HG03378 (cell line): Measurements from ENCODE around the gene TMEM185A.
"Not testable (repeated sequence)": the region's sequence is repeated elsewhere in the genome, so short reads cannot be mapped to it uniquely, and the experiment has no call there.

Source experiments
- ATAC-seq: cut with Tn5 transposase; IDR thresholded peaks from one replicate; pipeline ENCODE4 v1.9.1; 2021; ENCODE audit warnings: mild to moderate bottlenecking, moderate library complexity; ENCODE audit not compliant: unreplicated experiment

The TMEM185A gene

DNA sequence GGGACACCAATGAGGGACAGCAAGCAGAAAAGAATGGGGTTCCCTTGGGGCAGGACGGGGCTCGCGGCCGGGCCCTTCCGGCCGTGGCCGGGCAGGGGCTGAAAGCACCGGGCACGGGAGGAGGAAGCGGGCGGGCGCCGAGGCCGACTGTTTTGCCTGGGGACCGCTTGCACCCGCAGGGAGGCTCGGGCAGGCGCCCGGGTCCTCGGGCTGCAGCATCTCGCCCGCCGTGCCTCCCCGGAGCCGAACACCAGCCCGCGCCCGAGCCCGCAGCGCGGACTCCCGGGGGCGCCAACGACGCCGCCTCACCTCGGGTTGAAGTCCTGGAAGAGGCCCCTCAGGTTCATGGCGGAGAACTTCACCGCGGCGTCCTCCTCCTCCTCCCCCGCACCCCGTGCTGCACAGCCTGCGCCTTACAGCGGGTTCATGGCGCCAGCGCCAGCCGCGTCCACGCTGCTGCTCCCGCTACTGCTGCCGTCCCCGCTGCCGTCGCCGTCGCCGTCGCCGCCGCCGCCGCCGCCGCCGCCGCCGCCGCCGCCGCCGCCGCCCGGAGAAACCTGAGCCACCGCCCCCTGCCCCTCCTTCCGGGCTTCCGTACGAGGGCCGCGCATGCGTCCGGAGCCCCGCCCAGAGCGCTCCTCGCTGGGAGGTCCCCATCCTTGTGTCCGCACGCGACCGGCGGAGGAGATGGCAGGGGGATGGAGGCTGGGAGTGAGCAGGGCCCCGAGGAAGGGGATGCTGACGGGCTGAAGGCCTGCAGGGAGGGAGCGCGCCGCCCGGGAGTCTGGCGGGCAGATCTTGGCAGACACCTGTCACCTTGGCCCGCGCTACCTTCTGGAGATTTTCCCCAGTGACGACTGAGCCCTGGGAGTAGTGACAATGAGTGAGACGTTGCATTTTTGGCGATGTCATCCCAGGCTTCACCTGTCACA lies at the start of gene TMEM185A:
Gene TMEM185A, minus strand, starts transcription at position 559 of the 932 bp plus-strand sequence. Its CDS starts 212 bp downstream, at position 347.
- ATAC-seq: peak; percentile 54

DNA sequence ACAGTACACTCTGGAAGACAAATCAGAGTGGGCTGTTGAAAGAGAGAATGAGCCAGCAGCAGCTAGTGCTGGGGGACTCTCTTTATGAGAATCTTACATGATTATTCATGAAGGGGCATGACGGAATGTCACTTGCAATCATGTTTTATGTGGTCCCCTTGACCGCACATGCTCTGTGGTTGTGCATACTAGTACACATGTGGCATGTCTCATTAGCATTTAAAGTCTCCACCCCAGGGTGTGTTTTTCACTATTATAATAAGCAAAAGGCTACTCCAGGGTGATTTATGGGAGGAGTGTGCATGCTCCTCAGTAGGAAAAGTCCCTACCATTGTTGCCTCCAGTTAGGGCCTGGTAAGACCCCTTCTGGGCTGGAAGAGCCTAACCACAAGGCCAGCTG lies 49.6 kb upstream of the TMEM185A start:
- no peak for ATAC-seq

DNA sequence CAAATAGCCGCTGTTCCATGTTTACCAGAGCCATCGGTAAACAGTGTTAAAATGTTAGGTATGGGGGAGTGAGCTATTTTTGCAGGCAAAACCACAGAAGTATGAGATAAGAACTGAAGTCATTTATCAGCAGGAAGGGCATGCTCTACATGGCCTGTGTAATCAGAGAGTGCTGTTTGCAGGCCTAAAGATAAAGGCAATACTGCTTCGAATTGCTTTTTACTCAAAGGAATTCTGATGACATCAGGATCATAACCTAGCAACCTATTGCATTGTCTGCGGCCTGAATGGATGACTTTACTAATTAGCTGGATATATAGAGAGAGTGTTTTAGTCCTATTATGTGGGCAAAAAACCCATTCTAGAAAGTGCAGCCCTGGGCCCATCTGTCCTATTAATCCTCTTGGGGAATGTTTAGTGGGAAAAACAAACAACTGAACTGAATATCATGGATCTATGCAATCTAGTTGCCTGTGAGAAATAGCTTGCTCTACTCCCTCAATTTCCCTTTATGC lies 47.6 kb upstream of the TMEM185A start:
- ATAC-seq: not testable (repeated sequence)

DNA sequence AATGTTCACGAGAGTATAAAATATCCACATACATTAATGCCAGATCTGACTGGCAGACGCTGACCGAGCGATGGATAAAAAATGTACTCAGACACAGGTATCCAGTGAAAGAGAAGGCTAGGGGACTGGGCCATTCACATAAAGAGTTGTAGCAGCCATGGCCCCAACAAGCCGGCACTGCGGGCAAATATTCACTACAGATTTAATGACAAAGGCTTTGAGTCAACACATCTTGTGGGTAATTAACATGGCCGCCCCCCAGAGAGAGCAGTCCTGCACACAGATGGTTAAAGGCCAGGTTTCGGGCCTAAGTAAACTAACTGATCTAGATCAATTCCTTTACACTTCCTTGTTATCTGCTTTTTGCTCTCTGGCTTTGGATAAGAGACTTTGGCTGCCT lies 44.0 kb upstream of the TMEM185A start:
- not testable (repeated sequence) for ATAC-seq

DNA sequence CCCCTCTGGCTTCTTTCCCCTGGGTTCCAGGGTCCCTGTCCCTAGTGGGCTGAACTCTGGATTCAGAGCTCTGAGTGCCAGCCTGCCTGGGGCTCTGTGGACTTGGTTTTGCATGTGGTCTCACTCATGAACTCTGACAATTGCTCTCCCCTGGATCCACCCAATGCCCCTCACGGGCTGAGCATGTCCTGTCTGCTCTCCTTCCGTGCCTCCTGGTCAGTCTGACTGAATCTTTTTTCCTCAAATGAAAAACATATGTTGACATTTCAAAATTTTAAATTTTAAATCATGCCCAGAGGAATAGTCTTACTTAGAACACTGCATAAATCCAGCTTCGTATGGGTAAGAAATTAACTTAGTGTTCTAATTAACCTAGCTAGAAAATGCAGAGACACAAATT lies 43.5 kb upstream of the TMEM185A start:
- ATAC-seq: not testable (repeated sequence)

DNA sequence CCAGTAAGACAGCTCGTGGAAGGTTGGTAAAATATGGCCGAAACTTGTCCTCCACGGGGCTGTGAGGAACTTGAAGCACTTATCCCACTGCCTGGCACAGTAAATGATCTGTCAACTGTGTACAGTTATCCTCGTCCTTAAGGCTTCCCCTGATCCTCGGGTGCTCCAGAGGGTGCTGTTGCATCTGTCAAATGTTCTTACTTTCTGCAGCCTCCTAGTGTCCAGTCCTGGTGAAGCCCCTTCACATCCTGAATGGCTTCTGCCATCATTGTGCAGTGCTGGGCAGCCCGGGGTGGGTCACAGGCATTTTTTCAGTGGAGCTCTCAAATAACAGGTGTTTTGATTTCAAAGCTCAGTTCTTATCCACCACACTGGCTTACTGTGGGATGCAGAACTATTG lies 29.0 kb upstream of the TMEM185A start:
- ATAC-seq: not testable (repeated sequence)

DNA sequence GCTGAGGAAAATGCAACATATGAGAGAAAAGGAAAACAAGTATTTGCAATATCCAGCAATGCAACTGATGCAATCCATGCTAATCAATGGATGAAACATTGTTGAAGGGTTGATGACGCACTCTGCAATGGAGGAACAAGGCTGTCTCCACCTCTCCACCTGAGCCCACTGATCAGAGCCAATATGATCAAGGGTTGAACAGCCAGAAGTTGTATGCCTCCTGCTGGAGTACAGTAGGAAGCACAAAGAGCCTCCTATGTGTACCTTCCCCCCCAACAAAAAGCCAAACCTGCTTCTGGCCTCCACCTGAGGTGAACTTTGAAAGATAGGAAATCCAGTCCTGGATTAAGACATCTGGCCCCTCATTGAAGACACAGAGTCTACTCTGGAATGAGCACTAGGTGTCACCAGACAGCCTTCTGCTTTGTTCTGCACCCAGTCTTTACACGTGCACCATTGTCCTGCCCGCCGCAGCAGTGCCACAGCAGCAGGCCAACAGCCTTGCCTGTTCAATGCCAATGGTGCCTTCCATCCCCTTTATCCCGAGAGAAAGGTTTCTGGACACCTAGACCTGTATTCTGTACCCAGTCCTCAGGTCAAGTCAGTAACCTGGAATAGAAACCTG lies 24.8 kb upstream of the TMEM185A start:
- ATAC-seq: peak; percentile 57

DNA sequence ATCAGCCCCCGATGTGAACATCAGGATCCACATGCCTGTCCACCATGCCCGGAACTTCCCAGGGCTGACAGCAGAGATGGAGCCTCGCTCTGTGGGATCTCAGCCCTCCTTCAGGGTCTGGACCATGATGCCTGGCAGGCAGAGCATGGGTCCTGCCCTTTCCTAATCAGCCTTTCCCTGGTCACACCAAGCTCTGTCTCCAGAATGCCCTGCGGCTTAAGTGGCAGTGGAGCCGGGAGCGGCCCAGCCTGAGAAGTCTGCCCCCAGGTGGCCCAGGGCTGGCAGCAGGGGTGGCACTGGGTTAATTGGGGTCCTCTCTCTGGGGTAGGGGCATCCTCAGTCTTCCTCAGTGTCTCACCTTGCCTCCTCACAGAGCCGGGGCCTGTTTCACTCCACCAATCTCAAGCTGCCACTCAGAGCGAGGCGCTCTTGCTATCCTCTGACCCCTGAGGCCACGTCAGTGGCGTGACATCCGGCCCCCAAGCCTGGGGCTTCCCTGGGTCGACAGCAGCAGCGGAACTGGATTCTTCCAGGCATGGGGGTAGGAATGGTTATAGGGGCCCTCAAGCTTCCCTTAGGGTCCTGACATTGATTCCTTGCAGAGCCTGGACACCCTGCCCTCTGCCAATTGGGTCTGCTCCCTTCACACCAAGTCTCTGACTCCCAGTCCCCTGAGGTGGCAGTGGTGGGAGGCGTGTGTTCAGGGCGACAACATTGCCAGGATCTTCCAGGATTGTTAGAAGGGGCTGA lies 20.8 kb upstream of the TMEM185A start:
- no peak for ATAC-seq

DNA sequence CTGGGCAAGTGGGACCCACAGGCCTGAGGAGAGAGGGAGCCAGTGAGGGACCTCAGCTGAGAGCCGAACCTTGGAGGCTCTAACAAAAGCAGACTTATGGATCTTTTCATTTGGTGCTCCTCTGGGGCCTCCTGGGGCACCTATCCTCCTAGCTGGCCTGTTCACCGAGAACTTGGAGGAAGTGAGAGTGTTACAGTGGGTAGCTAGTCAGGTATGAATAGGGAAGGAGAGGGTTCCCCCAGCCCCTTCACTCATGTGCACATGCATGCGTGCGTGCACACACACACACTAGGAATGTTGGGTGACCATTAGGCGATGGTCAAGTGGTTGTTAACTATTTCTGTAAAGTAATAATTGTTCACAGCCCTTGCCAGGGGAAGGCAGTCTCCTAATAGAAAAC lies 18.6 kb upstream of the TMEM185A start:
- peak; percentile 77 for ATAC-seq

DNA sequence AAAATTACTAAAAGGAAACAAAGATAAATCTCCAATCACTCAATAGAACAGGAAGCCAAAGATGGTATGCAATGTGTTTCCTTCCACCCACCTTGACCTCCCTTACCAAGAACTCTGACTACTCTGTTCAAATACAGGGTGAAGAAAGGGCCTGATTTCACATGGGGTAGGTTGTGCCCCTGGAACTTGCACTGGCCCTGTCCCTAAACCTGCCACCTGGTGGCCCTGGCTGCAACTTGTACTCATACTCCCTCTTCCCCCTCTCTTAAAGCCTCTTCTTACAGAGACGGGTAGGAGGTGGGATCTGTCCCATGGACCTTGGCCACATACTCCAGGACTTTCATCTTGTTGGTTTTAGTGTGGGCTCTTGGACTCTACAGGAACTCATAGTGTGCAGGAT lies 17.3 kb upstream of the TMEM185A start:
- no peak for ATAC-seq

DNA sequence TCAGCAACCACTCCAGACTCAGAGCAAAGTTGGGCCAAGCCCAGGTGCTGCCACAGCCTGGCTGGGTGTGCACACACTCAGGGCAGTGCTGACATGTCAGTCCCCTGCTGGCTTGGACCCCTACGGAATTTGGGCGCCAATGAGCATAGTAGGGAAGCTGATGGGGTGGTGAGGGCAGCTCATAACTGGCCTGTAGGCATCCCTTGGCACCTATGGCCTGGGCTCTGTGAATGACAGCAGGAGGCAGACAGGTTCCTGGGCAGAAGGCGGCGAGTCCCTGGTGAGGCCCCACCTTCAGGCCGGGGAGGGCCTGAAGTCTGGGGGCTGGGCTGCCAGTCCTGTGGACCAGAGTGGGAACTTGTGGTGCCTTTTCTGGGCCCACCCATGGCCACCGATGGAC lies 15.9 kb upstream of the TMEM185A start:
- no peak for ATAC-seq

DNA sequence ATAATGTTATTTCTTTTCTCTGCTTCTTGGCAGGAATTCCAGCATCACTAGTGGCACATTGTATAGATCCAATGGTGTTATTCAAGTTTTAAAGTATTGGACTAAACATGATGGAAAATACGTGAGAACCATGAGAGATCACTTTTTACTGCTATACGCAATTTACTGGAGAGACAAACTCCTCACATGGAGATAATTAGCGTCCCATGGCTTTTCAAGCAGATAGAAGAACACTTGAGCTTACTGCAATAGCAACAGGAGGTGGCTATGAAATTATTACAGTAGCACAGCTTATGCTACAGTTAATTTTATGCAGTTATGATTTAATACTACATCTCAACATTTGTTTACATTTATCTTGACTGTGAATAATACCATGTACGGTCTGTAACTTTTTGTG lies 11.9 kb upstream of the TMEM185A start:
- ATAC-seq: no peak

DNA sequence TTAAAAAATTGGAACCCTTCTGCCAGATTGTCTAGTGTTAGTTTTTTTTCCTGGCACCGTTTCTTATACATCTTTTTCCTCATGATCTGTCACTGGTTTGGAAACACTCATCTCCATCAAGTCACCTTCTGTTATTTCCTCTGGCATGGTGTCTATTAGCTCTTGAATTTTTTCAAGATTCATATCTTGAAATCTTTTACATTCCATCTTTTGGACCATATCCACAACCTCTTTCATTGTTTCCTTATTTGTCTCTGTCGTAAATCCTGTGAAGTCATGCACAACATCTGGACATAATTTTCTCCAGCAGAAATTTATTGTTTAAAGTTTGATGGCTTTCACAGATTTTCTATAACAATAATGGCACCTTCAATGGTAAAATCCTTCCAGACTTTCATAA lies 10.2 kb upstream of the TMEM185A start:
- ATAC-seq: no peak

DNA sequence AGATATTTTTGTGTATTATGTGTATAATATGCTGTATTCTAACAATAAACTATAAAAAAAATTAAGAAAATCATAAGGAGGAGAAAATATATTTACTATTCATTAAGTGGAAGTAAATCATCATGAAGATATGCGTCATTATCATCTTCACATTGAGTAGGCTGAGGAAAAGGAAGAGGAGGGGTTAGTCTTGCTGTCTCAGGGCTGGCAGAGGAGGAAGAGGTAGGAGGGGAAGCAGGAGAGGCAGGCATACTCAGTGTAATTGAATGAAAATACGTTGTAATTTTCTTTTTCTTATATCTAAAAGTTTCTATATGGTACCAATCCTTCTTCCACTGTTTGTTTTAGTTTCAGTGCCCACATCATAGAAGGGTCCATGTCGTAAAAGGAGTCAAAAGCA lies 9.8 kb upstream of the TMEM185A start:
- ATAC-seq: no peak

DNA sequence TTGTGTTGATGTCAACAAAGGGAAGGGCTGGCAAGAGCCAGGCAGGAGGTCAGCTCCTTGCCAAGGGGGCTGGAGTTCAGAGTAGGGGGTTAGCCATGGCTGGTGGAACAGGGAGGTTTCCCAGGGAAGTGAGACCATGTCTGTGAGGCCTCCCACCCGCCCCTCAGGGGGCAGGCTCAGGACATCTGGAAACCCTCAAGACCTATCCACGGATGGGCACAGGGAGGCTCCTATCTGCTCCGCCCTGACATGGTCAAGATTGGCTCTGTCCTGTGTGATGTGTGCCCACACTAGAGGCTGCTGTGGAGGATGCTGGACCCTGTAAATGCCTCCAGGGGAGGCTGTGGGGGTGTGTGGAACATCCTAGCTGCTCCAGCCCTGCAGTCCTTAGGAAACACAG lies 8.0 kb upstream of the TMEM185A start:
- no peak for ATAC-seq

DNA sequence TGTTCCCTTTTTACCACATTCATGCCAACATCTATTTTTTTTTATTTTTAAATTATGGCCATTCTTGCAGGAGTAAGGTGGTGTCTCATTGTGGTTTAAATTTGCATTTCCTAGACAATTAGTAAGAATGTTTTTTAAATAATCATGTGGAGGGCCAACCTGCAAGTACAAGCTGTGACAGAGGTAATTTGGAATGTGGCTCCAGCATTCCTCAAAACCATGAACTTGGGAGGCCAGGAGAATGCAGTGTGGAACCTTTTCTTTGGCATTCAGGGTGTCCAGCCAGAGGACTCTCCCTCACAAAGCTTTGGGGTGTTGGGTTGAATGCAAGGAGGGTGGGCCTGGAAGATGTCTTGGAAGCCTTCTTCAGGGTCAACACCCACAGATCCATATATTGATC lies 7.3 kb upstream of the TMEM185A start:
- no peak for ATAC-seq

DNA sequence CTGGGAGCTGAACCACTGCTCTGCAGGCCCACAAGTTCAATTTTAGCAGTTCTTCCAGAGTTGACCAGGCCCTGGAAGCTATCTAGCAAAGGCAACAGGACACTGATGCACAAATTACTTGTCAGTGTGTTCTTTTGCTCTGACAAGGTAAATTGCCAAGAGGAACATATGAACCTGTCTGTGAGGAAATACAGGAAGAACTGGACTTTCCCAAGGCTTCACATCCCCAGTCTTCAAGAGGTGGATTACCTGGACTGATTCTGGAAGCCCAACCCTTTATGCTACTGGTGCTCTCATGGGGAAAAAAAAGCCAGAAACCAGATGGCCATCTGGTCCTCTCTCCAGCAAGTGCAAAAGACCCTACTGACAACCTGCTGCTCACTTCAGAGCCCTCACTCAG lies 1.9 kb upstream of the TMEM185A start:
- no peak for ATAC-seq

DNA sequence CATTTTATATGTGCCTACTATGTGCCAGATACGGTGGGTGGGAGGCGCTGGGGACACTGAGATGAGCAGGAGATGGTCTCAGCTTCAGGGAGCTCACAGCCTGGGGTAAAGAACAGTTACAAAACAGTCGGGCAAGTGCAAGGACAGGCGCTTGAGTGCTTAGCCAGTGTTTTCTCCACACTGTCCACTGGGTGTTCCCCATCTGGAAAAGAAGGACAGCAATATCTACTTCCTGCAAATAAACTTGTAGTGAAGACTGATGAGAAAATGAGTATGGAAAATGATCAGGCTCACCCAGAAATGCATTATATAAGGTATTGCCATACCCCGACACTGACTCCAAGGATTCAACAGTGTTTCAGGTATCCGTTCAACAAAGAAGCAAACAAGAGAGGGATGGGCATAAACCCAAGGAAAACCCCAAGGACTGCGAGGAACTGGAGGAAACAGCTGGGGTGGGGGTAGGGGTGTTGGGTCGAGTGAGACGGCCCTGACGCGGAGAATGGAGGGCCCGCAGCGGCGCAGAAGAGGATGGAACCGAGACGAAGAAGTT lies 835 bp downstream of the TMEM185A start:
- ATAC-seq: peak; percentile 8

DNA sequence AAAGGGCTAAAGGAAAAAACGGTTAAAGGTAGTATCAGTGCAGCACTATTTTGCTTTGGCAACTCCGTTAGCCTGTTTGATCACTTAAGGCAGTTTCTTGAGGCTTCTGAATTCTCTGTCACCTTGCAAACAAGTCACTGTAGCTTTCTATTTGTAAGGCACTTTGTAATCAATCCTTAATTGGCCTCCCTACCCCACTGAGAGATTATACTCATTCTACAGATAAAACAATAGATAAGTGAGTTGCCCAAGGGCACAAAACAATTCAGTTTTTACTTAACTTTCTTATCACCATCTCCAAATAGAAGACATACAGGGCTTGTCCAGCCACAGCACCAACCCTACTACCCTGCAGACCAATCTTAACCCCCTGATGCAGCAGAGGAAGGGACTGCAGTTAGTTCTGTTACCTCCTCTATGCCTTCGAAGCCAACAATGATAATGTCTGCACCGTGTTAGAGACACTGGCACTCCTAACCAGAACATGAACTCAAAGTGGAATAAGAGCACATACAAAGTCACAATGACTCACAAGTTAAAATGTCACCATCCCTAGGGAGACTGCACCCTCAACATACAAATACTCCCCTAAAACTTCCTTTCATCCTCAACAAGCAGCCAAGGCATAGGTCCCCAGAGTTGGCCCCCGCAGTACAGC lies 1.7 kb downstream of the TMEM185A start:
- no peak for ATAC-seq

DNA sequence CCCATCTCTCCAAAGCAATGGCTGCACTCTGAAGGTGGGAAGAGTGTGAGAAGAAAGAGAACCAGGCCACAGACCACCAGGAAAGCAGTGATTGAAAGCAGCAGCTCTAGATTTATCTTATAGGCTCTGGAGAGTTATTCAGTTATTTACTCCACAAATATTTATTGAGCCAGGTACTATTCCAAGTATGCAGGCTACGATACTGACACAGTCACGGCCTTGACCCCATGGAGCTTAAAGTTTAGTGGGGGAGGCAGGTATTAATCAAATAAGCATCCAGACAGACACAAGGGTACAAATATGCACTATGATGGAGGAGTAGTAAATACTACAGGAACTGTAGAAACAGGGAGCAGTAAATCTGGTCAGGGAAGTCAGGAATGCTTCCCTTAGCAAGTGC lies 2.8 kb downstream of the TMEM185A start:
- ATAC-seq: no peak

DNA sequence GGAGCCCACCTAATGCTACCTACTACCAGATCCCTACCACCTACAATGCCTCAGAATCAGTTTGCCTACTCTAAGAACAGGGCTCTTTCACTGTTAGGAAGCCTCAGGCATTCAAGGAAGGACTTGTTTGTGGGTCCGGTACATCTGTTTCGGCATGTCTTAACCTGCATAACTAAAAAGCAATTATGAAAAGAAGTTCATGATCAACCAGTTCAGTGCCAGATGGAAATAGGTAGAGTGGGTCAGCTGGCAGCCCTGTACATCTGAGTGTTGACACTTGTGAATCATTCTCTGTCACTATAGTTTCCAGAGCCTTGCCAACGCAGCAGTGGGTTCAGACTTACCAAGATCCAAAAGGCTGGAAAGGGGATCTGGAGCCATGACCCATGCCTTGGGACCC lies 3.3 kb downstream of the TMEM185A start:
- ATAC-seq: no peak
